Nephron (organoid): ENCODE measurements around the gene GPR32.
A peak's percentile ranks its signal among the peaks of the same experiment; 100 is the strongest.

Experiments used
- H3K27ac Mint-ChIP-seq, 3 experiments: 2 replicates each; pipeline ENCODE4 v1.8.0; 2020; ENCODE audit warnings: mixed read lengths in 3 of 3, mild to moderate bottlenecking in 2 of 3, moderate library complexity in 1 of 3
- H3K27me3 Mint-ChIP-seq: 2 replicates; pipeline ENCODE4 v1.8.0; 2021; ENCODE audit warnings: low read depth, mild to moderate bottlenecking, moderate library complexity, mixed read lengths
- H3K36me3 Mint-ChIP-seq: 2 replicates; pipeline ENCODE4 v1.8.0; 2020; ENCODE audit warnings: low read depth, mixed read lengths
- H3K4me1 Mint-ChIP-seq: 2 replicates; pipeline ENCODE4 v1.8.0; 2020; ENCODE audit warnings: mixed read lengths
- H3K4me3 Mint-ChIP-seq, 3 experiments: 2 replicates each; pipeline ENCODE4 v1.8.0; 2020; ENCODE audit warnings: mild to moderate bottlenecking in 3 of 3, mixed read lengths in 3 of 3, moderate library complexity in 2 of 3
- H3K9me3 Mint-ChIP-seq: 2 replicates; pipeline ENCODE4 v1.8.0; 2020; ENCODE audit warnings: mixed read lengths
- CTCF ChIP-seq, 3 experiments: fragments of 200-600 bp; sonication (generic); IDR thresholded peaks; one replicate each; pipeline ENCODE4 v1.5.0; 2021; ENCODE audit warnings: antibody characterized with exemption in 3 of 3; ENCODE audit not compliant: unreplicated experiment in 3 of 3

GPR32 gene

GRCh38 chr19:50723735-50724521, 46.3 kb upstream of the GPR32 start:
- Mint-ChIP-seq H3K4me3 (peak overlapping the region; percentile 89 to 91 (median 90)), H3K4me1 (peaks cover 46% of the 10 kb centered on the region), H3K9me3 (no peaks in the 10 kb centered on the region), H3K27me3 (peaks cover 5% of the 10 kb centered on the region), H3K36me3 (no peaks in the 10 kb centered on the region), H3K27ac (peak overlapping the region; percentile 86 to 96 (median 90))
- no peak for TF ChIP-seq CTCF (IDR thresholded peaks at IDR 0.05; ENCODE audit: unreplicated experiment in 3 of 3)

DNA sequence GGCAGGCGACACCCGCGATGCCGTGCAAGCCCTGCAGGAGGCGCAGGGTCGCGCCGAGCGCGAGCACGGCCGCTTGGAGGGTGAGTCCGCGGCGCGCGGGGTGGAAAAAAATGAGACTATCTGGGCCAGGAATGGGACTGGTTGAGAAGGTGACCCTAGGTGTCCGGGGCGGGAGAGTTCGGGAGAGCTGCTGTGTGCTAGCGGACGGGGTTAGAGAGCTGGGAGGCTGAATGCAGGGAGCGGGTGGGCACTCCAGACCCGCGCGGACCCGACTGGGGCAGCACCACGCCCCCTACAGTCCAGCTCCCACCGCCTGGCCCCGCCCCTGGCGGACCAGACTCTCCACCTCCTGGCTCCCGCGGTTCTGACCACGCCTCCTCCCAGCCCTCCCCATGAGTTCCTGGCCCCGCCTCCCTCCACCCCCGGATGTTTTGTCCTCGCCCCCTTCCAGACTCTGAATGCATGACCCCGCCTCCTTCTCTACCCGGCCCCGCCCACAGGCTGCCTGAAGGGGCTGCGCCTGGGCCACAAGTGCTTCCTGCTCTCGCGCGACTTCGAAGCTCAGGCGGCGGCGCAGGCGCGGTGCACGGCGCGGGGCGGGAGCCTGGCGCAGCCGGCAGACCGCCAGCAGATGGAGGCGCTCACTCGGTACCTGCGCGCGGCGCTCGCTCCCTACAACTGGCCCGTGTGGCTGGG, 45.6 kb upstream of the GPR32 start:
- peak; percentile 91 to 97 (median 94) for TF ChIP-seq CTCF (IDR thresholded peaks at IDR 0.05; ENCODE audit: unreplicated experiment in 3 of 3)
- Mint-ChIP-seq H3K27me3 (peaks cover 5% of the 10 kb centered on the region), H3K9me3 (no peaks in the 10 kb centered on the region), H3K27ac (peak overlapping the region; percentile 62 to 89 (median 86)), H3K36me3 (no peaks in the 10 kb centered on the region), H3K4me3 (peak overlapping the region; percentile 89 to 91 (median 90)), H3K4me1 (peaks cover 46% of the 10 kb centered on the region)

DNA sequence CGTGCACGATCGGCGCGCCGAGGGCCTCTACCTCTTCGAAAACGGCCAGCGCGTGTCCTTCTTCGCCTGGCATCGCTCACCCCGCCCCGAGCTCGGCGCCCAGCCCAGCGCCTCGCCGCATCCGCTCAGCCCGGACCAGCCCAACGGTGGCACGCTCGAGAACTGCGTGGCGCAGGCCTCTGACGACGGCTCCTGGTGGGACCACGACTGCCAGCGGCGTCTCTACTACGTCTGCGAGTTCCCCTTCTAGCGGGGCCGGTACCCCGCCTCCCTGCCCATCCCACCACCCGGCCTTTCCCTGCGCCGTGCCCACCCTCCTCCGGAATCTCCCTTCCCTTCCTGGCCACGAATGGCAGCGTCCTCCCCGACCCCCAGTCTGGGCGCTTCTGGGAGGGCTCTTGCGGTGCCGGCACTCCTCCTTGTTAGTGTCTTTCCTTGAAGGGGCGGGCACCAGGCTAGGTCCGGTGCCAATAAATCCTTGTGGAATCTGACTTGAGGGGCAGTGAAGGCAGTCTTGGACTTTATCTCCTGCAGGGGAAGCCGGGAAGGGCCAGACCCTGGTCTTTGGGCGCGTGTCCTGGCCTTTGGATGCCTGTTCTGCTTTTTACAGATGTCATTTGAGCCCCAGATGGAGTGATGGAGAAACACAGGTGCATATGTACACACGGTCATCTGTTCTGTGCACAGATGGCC, 44.9 kb upstream of the GPR32 start:
- Mint-ChIP-seq H3K4me1 (peaks cover 43% of the 10 kb centered on the region), H3K9me3 (no peaks in the 10 kb centered on the region), H3K4me3 (peak overlapping the region; percentile 89 to 91 (median 90)), H3K27ac (peak overlapping the region; percentile 62 to 90 (median 89)), H3K36me3 (no peaks in the 10 kb centered on the region), H3K27me3 (peaks cover 5% of the 10 kb centered on the region)
- TF ChIP-seq CTCF (IDR thresholded peaks at IDR 0.05; ENCODE audit: unreplicated experiment in 3 of 3), result no peak

- peaks cover 5% of the 10 kb centered on the region for H3K27me3 Mint-ChIP-seq
- H3K4me1 Mint-ChIP-seq, result peaks cover 38% of the 10 kb centered on the region
- H3K27ac Mint-ChIP-seq, result peak overlapping the region in 2 of 3 experiments; percentile 89 to 90
- peak overlapping the region; percentile 89 to 91 (median 90) for H3K4me3 Mint-ChIP-seq
- H3K9me3 Mint-ChIP-seq, result no peaks in the 10 kb centered on the region
- TF ChIP-seq CTCF (IDR thresholded peaks at IDR 0.05; ENCODE audit: unreplicated experiment in 3 of 3), result no peak
- H3K36me3 Mint-ChIP-seq, result no peaks in the 10 kb centered on the region
Measured at GRCh38 chr19:50725911-50726230, 44.4 kb upstream of the GPR32 start.

- TF ChIP-seq CTCF (IDR thresholded peaks at IDR 0.05; ENCODE audit: unreplicated experiment in 3 of 3), result no peak
- Mint-ChIP-seq H3K4me3 (peak overlapping the region; percentile 55 to 90 (median 89)), H3K36me3 (no peaks in the 10 kb centered on the region), H3K9me3 (no peaks in the 10 kb centered on the region), H3K4me1 (peaks cover 22% of the 10 kb centered on the region), H3K27ac (peak overlapping the region in 2 of 3 experiments; percentile 40 to 49), H3K27me3 (peaks cover 11% of the 10 kb centered on the region)
Measured at GRCh38 chr19:50728084-50728737, 42.1 kb upstream of the GPR32 start.
